Activated CD8-positive, alpha-beta memory T cell treated with anti-CD3 and anti-CD28 coated beads, Interleukin-2, amount 50 U/mL, for 1 hour (primary cell): ENCODE results near the gene APBB2.

Experiments used
- DNase-seq: peaks from one replicate; pipeline ENCODE4 v3.0.0-alpha.2; 2020; ENCODE audit errors: extremely low read depth

APBB2 gene

GRCh38 chr4:41098093-41099048, 116.0 kb downstream of the APBB2 start:
- no peak for DNase-seq

DNA sequence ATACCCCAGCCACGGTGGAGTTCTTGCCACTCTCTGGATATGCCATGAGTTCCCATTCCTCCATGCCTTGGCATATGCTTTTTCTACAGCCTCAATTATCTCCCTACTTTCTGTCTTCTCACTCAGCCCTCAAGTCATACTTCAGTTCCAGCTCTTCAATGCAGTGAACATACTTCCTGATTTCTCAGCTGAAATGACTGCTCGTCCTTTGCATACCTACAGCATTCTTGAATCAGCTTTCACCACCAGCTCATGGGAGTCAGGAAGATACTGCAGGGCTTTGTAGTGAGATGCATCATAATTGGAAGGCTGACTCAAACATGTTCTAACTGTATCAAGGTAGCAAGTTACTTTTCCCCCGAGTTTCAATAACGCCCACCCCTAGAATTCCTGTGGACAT, 118.4 kb downstream of the APBB2 start:
- no peak for DNase-seq

DNA sequence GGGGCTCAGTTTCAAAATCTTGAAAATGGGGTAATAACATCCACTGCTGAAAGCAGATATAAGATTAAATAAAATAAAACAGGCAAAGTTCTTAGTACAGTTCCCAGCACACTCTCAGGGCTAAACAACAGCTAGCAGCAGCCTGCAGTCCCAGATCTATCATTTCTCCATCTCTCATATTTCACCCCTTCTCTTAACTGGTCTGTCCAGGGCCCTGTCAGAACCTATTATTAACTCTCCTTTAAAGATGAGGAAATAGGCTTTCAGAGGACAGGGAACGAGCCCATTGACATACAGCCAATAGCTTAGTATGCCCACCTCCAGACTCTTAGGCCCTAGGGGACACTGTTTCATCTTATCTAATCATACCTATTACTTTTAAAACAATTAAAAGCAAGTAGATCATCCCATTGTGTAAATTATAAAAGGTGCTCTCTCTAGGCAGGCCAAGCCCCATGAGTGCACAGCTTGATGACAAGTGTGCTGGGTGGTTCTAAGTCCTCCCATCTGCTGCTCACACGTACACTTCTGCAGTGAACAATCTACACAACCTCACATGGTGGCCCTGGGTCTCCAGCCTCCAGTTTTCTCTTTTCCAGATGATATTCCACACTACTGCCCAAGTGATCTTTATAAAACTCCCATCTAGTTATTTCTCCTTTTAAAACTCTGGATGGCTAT, 119.0 kb downstream of the APBB2 start:
- DNase-seq = no peak

GRCh38 chr4:41092128-41092527, 122.2 kb downstream of the APBB2 start:
- DNase-seq = no peak

DNA sequence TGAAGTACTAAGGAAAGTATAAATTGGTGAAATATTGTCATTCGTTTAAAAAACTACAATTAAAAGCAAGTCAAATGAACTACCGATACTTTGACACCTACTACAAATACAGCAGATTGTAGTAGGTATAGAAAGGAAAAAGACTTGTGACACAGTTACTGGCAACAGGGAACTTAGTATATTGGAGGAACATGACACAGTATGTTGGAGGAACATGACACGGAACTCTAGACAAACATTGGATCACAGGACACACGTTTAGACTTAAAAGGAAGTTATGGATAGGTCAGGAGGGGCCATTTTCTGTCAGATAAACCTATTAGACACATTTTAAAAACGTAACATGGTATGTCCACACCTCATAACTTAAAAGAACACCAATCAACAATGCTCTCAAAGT, 132.5 kb downstream of the APBB2 start:
- DNase-seq = no peak

DNA sequence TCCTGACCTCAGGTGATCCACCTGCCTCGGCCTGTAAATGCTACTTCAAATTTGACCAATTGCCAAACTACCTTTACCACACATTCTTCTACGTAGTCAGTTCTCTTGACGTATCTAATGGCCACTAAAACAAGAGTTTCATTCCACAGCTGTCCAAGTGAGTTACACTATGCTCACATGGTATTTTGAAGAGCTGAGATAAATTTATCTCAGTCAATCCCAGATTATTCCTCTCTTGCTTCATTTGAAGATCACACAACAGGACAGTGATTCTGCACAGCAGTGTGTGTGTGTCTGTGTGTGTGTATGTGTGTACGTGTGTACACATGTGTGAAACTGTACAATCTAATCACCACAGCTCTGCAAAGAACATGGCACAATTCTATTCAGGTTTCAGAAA, 133.4 kb downstream of the APBB2 start:
- DNase-seq = no peak

DNA sequence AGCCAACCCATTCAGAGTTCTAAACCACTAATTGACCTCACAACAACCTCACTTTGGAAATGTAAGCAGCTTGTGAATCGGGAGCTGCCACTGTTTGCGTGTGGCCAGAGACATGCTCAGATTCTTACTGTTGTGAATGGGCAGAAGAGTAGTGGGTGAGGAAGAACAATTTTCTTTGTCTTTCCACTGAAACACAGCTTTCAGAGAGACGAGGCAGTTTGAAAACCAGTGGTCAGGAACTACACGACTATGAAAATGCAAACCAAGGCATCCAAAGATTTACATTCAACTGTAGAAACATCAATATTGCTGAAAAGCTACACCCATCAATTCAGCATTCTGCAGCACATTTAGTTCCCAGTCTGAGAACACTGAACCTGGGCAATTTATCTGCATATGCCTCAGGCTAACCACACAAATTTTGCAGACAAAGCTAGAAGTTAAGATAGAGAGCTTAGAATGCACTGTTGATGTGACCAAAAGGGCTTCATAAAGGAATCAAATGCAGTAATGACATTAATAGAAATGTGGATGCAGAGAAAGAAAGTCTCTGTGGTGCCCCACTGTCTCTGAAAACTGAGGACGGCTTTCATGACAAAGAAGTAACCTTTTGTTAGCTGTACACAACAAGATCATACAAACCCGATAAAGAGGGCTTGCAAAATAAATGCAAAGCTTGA, 134.3 kb downstream of the APBB2 start:
- no peak for DNase-seq

DNA sequence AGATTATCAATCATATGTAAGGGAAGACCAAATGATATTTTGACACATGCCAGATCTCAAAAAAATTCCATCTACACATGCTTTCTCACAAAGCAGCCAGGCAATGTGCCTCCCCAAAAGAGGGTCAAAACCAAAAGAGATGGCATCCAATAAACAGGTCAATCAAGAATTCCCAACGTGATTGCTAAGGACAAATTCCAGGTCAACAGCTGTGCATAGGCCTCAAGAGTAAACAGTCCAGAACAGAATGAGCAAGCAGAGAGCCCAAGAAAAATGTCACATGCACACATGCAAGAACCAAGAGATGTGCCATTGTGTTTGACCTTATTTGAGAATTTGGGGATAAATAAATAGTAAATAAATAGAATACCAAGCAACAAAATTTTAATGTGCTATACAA, 136.7 kb downstream of the APBB2 start:
- DNase-seq = no peak

- no peak for DNase-seq
Observed at GRCh38 chr4:41076481-41076880, 137.9 kb downstream of the APBB2 start.

GRCh38 chr4:41074215-41074614, 140.1 kb downstream of the APBB2 start:
- DNase-seq = no peak

DNA sequence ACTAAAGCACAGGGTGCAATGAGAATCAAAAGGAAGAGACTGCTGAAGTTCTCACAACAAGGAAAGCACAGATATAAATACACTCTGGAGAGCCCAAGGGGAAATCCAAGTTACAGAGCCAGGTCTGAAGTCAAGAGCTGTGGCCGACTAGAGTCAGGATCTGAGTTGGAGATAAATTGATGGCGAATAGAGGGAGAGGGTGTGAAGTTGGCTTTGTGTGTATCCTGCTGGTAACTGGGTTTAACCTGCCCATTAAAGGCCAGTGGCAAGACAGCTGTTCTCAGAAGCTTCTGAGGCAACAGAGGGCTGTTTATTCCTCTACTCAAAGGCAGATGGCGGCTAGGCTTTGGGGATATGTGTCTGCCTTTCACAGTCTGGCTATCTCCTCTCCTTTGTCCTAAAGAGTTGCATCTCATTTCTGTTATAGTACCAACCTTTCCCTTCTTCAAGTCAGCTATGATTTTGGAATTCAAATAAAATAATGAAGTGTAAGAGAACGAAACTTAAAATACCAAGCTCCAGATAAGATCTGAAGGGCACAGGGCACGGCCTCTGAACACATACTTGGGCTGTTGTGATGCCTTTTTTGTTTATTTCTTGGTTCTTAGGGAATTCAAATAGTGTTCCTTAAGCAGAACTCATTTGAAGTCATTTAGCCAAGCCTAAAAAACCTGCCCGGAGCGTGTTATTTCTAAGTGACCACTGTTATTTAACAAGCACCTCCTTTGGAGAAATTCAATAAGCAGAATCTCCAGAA, 142.1 kb downstream of the APBB2 start:
- no peak for DNase-seq

GRCh38 chr4:41070516-41071281, 143.6 kb downstream of the APBB2 start:
- DNase-seq = no peak

DNA sequence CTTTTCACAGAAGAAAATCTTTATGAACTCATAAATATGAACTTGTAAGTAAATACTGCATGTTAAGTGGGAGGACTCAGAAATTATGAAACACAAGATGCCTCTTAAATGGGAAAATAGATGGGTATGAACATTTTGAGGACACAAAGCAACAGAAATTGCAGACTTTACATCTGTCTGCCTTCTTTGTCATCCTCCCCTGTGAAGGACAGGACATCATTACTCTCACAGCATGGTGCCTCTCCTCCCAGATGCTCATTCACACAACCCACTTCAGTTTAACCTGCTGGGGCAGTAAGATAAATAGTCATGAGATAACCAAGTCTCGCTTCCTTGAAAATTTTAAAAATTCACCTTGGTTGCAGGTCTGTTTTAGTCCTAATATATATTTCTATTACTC, 144.5 kb downstream of the APBB2 start:
- no peak for DNase-seq

DNA sequence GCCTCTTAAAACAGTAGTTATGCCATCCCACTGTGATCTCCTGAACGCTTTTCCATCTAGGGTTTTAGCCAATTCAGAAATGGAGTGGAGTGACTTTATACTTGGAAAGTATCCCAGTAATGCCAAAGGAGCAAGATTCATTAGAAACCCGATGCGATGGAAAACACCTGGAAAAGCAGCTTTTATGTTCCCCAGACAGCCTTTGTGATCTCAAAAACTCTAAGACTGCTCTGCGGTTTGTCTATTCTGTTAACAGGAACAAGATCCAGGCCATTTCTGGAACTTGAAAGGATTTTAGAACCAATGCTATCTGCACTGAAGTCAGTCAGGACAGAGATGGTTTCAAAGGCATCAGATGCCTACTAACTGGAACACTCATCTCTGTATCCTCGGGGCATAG, 145.1 kb downstream of the APBB2 start:
- no peak for DNase-seq

DNA sequence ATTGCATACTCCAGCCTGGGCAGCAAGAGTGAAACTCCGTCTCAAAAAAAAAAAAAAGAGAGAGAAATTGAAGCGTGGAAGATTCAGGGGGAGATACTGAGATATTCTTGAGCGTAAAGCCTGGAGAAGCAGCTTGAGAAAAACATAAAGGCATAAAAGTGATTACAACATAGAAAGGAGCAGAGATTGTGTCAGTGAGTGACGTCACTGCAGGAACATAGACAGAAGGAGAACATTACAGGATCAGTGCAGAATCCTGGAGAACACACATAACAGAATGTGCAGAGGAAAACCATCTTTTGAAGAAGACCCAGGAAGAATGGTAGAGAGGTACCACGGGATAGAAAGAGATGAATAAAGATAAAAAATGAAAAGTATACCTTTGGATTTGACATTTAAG, 147.0 kb downstream of the APBB2 start:
- no peak for DNase-seq

- no peak for DNase-seq
Observed at GRCh38 chr4:41066049-41066448, 148.3 kb downstream of the APBB2 start.

- DNase-seq = no peak
Observed at GRCh38 chr4:41065434-41066006, 148.8 kb downstream of the APBB2 start.

GRCh38 chr4:41064953-41065352, 149.4 kb downstream of the APBB2 start:
- no peak for DNase-seq

- no peak for DNase-seq
Observed at GRCh38 chr4:41061482-41062185, 152.7 kb downstream of the APBB2 start.
